CD4-positive, alpha-beta T cell treated with Interleukin-1 beta for 1 hour (primary cell): ENCODE results near the gene C20orf144.

Source experiments
- DNase-seq, 2 donors: peaks; one replicate each; pipeline ENCODE4 v3.0.0-alpha.2; 2020 to 2022

The C20orf144 gene

GRCh38 chr20:33677991-33678702 lies 16.0 kb downstream of the C20orf144 start:
- DNase-seq, result no peak

GRCh38 chr20:33679758-33680485 lies 17.8 kb downstream of the C20orf144 start:
- peak; percentile 63 to 74 for DNase-seq

DNA sequence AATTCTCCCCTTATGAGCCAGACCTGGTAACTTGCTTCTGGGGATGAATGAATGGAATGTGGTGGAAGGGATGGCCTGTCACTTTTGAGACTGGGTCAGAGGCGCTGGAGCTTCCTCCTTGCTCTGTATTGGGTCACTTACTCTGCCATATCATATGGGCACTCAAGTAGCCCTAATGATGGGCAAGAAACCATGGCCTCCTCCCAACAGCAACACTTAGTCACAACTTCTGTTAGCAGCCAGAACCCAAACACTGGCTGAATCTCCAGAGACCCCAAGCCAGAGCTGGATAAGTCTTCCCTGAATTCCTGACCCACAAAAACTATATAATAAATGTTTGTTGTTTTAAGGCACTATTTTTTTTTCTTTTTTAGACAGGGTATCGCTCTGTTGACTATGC lies 18.6 kb downstream of the C20orf144 start:
- DNase-seq, result no peak

DNA sequence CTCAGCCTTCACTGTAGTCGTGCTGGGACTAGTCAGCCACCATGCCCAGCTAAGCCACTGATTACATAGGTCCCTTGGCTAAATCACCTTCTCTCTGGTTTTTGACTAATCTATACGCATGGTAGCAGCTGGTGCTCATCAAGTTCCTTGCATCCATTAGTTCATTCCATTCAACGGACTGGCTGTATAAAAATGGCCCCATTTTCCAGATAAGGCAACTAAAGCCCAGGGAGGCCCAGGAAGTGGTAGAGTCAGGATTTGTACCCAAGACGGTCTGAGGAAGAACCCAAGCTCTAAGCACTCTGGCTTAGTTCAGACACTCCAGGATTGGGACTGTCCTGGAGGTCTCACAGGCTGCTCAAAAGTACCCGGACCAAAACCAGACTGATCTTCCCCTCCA lies 19.2 kb downstream of the C20orf144 start:
- DNase-seq, result no peak

- no peak for DNase-seq
Measured at GRCh38 chr20:33681728-33682353, 19.7 kb downstream of the C20orf144 start.

DNA sequence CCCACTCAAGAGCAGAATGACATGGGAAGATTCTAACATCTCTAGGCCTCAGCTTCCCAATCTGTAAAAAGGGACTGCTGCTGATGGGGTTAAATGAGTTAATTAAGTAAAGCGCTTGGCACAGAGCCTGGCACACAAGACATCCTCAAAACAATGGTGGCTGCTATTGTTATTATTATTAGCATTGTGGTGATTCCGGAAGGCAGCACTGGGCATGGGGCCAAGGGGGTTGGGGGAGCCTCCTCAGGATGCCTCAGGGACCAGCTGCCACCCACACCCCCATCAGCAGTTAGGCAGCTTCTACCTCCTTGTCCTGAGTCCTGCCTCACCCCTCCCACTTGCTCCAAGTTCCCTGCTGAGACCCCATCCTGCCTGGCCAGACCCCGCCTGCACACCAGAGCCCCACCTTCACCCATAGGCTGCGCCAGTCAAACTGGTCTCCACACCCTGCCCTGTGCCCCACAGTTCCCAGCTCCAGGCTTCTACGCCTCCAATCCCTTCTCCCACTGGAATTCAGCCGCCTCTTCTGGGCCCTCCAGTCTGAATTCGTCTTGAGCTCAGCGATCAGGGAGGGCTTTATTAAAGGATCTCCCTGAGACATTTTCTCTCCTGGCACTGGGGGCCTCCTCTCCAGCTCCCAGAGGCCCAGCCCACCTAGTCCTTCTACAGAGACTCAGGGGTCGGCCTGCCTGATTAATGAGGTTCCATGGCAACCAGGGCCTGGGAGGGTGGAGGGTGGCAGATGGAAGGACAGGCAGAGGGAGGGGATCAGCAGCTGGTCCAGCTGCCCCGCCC lies 22.6 kb downstream of the C20orf144 start:
- no peak for DNase-seq

DNA sequence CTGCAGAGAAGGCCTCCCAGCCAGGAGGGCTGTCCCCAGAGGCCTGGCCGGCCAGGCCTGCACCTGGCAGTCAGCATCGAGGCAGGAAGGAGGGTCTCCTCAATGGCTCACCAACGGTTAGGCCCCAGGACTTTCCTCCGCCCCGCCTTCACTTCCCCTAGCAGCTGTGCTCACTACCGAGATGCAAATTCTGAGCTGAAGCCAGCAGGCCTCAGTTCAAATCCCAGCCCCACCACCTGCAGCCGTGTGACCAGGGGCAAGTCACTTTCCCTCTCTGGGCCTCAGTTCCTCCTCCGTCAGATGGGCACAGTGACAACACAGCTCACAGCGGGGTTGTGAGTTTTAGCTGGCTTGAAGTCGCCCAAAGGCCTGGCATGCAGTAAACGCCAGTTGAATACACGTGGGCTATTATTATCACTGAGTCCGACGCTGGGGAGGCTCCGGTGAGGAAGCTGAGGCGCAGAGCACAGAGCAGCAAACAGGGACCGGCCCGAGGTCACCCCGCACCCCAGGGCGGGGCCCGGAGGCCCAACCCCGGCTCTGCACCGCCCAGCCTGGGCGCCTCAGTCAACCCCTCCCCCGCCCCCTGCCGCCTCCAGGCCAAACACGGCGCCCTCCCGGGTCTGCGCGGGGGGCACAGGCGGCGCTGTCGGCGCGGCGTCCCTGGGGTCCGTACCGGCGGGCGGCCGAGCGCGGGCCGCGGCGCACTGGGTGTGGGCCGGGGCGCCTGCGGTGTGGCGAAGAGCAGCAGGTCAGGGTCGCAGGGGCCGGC lies 23.4 kb downstream of the C20orf144 start:
- peak; percentile 38 to 43 for DNase-seq

- peak; percentile 94 to 95 for DNase-seq
Measured at GRCh38 chr20:33686100-33686983, 24.2 kb downstream of the C20orf144 start, which contains the start of gene E2F1. TSS of gene E2F1 (minus strand) at chr20:33686385. CDS start at chr20:33686264, 121 bp downstream.

DNA sequence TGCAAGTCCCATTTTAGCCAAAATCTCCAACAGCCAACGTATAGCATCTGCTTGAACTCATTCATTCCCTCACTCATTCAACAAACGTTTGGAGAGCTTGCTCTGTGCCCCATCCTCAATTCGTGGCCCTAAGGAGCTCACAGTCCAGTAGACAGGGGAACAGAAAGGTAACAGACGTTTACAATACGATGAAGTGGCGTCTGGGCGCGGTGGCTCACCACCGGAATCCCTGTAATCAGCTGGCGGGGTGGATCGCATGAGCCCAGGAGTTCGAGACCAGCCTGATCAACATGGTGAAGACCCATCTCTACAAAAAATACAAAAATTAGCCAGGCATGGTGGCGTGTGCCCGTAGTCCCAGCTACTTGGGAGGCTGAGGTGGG lies 24.8 kb downstream of the C20orf144 start:
- no peak for DNase-seq

DNA sequence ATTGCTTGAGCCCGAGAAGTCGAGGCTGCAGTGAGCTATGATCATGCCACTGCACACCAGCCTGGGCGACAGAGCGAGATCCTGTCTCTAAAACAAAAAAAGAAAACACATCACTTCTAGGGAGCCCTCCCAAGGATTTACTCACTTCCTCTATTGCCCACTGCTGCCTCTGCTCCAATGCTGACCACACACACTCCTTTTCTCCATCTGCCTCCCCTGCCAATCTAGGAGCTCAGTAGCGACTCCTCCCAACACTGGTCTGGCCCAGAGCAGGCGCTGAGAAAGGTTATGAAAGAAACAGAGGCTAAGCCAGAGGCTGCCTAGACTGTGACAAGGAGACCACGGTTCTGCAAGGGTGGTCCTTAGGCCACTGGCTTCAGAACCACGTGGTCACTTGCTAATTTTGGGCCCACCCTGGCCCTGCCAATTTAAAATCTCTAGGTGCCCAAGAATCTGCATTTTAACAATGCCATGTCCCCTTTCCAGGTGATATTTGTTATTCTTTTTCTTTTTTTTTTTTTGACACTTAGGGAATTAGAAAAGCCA lies 25.3 kb downstream of the C20orf144 start:
- peak in 1 of 2 donors; percentile 25 for DNase-seq

DNA sequence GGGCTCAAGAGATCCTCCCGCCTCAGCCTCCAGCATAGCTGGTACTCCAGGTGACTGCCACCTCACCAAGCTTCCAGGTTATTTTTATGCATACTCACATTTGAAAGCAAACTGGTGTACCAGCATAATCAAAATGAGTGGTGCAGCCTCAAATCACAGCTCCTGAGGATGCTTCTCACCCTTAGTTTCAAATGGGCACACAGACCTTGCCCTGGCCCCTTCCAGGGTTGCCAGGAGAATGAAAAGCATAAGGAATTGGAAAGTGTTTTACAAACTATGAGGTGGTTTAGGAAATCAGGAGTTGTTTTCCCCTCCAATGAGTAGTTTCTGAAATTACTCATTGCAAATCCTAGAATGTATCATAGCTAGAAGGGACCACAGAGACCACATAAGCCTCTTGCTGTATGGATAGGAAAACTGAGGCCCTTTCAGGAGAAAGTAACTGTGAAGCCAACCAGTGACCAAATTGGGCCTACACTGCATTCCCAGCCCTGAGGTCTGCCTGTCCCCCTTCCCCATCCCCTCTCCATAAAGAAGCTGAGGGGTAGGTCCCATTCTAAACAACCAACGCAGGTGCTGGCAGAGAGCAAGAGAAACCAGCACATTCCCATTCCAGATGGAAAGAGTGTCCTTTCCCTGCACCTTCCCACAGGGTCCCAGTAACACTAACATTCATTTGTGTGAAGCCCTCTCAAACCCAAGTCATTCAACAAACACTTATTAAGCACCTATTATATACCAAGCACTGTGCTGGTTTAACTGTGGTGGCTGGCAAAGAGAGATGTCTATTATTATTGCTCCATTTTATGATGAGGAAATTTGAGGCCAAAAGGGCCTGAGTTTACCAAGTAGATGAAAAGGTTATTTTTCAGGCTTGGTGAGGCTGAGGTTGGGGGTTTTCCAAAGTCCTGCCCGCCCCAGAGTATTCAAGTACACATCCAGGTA lies 26.1 kb downstream of the C20orf144 start:
- no peak for DNase-seq

DNA sequence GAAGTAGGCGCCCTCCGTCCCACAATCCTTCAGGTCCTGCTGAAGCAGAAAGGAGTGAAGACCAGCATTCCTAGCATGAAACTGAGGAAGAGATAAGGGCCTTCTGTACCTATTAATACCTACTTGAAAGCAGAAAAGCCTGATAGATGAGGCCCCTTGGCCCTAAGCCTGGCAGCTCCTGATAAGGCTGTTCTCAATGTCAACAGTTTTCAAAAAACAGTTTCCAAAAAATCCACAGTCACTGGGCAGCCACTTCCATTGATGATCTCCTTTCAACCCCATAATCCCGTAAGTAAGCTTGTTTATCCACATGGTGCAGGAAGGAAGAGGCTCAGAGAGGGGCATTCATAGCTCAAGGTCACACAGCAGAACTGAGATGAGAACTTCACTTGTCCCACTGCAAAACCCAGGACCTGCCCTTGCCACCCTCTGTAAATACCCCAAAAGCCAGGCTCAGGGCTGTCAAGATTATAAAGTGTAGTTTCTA lies 26.9 kb downstream of the C20orf144 start:
- no peak for DNase-seq

DNA sequence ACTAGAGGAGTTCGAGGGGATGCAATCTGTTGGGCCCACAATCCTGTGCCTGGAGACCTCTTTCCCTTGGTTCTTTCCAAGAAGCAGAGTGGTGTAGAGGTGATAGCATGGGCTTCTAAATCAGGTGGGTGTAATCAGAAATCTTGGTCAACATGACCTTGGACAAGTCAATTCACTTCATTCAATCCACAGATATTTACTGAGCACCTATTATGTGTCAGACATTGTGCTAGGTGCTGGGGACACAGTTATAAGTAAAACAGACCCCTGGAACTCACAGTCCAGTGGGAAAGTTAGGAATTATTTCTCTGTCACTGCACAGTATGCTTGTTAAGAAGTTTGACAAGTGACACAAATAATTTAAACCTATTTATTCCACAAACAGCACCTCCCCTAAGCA lies 27.4 kb downstream of the C20orf144 start:
- no peak for DNase-seq

- peak; percentile 39 to 77 for DNase-seq
Measured at GRCh38 chr20:33689973-33690372, 27.8 kb downstream of the C20orf144 start.

GRCh38 chr20:33693289-33693688 lies 31.2 kb downstream of the C20orf144 start:
- DNase-seq, result no peak

GRCh38 chr20:33693741-33694638 lies 31.9 kb downstream of the C20orf144 start:
- no peak for DNase-seq

GRCh38 chr20:33694639-33695012 lies 32.5 kb downstream of the C20orf144 start:
- no peak for DNase-seq

GRCh38 chr20:33696448-33696847 lies 34.3 kb downstream of the C20orf144 start:
- no peak for DNase-seq
